ENCODE results near the gene DOCK2.

DOCK2 gene

GRCh38 chr5:170075696-170076095 is 438.6 kb downstream of the DOCK2 start:
- Histone ChIP-seq H4K8ac (ENCODE audit: low read depth, low read length) (no peak overlapping the region), H3K27me3 (ENCODE audit: control insufficient read depth in 3 of 3, insufficient read depth in 3 of 3, low read depth in 1 of 3, low read length in 3 of 3) (peaks cover 0 to 6% (median 0%) of the 10 kb centered on the region in 3 experiments), H2AFZ (ENCODE audit: low read length) (no peak overlapping the region), H3K36me3 (replicated peaks in 1 of 2; ENCODE audit: control insufficient read depth in 2 of 2, insufficient read depth in 2 of 2, low read length in 2 of 2) (no peaks in the 10 kb centered on the region), H3K9ac (ENCODE audit: low read depth, low read length, poor library complexity) (no peak overlapping the region), H2BK12ac (ENCODE audit: low read length) (no peak overlapping the region), H2BK120ac (ENCODE audit: low read depth, low read length) (no peak overlapping the region), H3K79me1 (ENCODE audit: low read depth, low read length) (no peaks in the 10 kb centered on the region), H3K27ac (replicated peaks; ENCODE audit: low read length) (no peak overlapping the region), H3K18ac (ENCODE audit: low read length) (no peak overlapping the region), H3K23ac (ENCODE audit: low read depth, low read length, poor library complexity) (no peak overlapping the region), H3K14ac (ENCODE audit: low read length) (no peak overlapping the region), H3K4ac (ENCODE audit: low read length) (no peak overlapping the region), H2AK5ac (ENCODE audit: low read depth, low read length) (no peak overlapping the region), H4K91ac (ENCODE audit: low read depth, low read length, poor library complexity) (no peak overlapping the region), H3K4me2 (ENCODE audit: insufficient read depth, low read length, poor library complexity, severe bottlenecking) (no peak overlapping the region), H2BK5ac (ENCODE audit: low read length) (no peak overlapping the region), H2BK15ac (ENCODE audit: low read length) (no peak overlapping the region), H3K4me3 (ENCODE audit: low read length in 2 of 2) (no peak overlapping the region), H3K9me3 (replicated peaks in 1 of 2; ENCODE audit: control insufficient read depth in 2 of 2, insufficient read depth in 1 of 2, low read depth in 1 of 2, low read length in 2 of 2) (no peaks in the 10 kb centered on the region), H3K4me1 (ENCODE audit: control insufficient read depth in 2 of 2, insufficient read depth in 1 of 2, low read depth in 1 of 2, low read length in 2 of 2) (no peaks in the 10 kb centered on the region)
- no CpG with 5 or more reads among the region's 7 CpGs for WGBS, 2 donors (ENCODE audit: extremely low coverage in 2 of 2, insufficient read length in 2 of 2, insufficient replicate concordance in 1 of 2)
- no peak for DNase-seq (ENCODE audit: low spot score)

- H3K4me1 ChIP-seq (ENCODE audit: control insufficient read depth in 2 of 2, insufficient read depth in 1 of 2, low read depth in 1 of 2, low read length in 2 of 2) = no peaks in the 10 kb centered on the region
- no peak overlapping the region for H2AFZ ChIP-seq (ENCODE audit: low read length)
- no peak overlapping the region for H3K4ac ChIP-seq (ENCODE audit: low read length)
- no peak overlapping the region for H3K4me3 ChIP-seq (ENCODE audit: low read length in 2 of 2)
- no peak overlapping the region for H4K91ac ChIP-seq (ENCODE audit: low read depth, low read length, poor library complexity)
- H3K14ac ChIP-seq (ENCODE audit: low read length) = no peak overlapping the region
- no peak overlapping the region for H3K27ac ChIP-seq (replicated peaks; ENCODE audit: low read length)
- no peak overlapping the region for H2BK120ac ChIP-seq (ENCODE audit: low read depth, low read length)
- H3K79me1 ChIP-seq (ENCODE audit: low read depth, low read length) = no peaks in the 10 kb centered on the region
- no peak overlapping the region for H3K4me2 ChIP-seq (ENCODE audit: insufficient read depth, low read length, poor library complexity, severe bottlenecking)
- no peak overlapping the region for H2AK5ac ChIP-seq (ENCODE audit: low read depth, low read length)
- no peak overlapping the region for H2BK12ac ChIP-seq (ENCODE audit: low read length)
- no peak for DNase-seq (ENCODE audit: low spot score)
- no CpG with 5 or more reads among the region's 1 CpG for WGBS, 2 donors (ENCODE audit: extremely low coverage in 2 of 2, insufficient read length in 2 of 2, insufficient replicate concordance in 1 of 2)
- H4K8ac ChIP-seq (ENCODE audit: low read depth, low read length) = no peak overlapping the region
- H3K36me3 ChIP-seq (replicated peaks in 1 of 2; ENCODE audit: control insufficient read depth in 2 of 2, insufficient read depth in 2 of 2, low read length in 2 of 2) = no peaks in the 10 kb centered on the region
- H2BK5ac ChIP-seq (ENCODE audit: low read length) = no peak overlapping the region
- no peaks in the 10 kb centered on the region for H3K9me3 ChIP-seq (replicated peaks in 1 of 2; ENCODE audit: control insufficient read depth in 2 of 2, insufficient read depth in 1 of 2, low read depth in 1 of 2, low read length in 2 of 2)
- H3K18ac ChIP-seq (ENCODE audit: low read length) = no peak overlapping the region
- H3K9ac ChIP-seq (ENCODE audit: low read depth, low read length, poor library complexity) = no peak overlapping the region
- no peak overlapping the region for H3K23ac ChIP-seq (ENCODE audit: low read depth, low read length, poor library complexity)
- peaks cover 0 to 6% (median 0%) of the 10 kb centered on the region in 3 experiments for H3K27me3 ChIP-seq (ENCODE audit: control insufficient read depth in 3 of 3, insufficient read depth in 3 of 3, low read depth in 1 of 3, low read length in 3 of 3)
- no peak overlapping the region for H2BK15ac ChIP-seq (ENCODE audit: low read length)
These were observed 439.1 kb downstream of the DOCK2 start for GRCh38 chr5:170076211-170076610.

- Histone ChIP-seq H2AK5ac (ENCODE audit: low read depth, low read length) (no peak overlapping the region), H3K23ac (ENCODE audit: low read depth, low read length, poor library complexity) (no peak overlapping the region), H3K9ac (ENCODE audit: low read depth, low read length, poor library complexity) (no peak overlapping the region), H3K4me3 (ENCODE audit: low read length in 2 of 2) (no peak overlapping the region), H3K4me1 (ENCODE audit: control insufficient read depth in 2 of 2, insufficient read depth in 1 of 2, low read depth in 1 of 2, low read length in 2 of 2) (no peaks in the 10 kb centered on the region), H2BK12ac (ENCODE audit: low read length) (no peak overlapping the region), H3K27ac (replicated peaks; ENCODE audit: low read length) (no peak overlapping the region), H3K14ac (ENCODE audit: low read length) (no peak overlapping the region), H3K4ac (ENCODE audit: low read length) (no peak overlapping the region), H2BK5ac (ENCODE audit: low read length) (no peak overlapping the region), H3K4me2 (ENCODE audit: insufficient read depth, low read length, poor library complexity, severe bottlenecking) (no peak overlapping the region), H4K91ac (ENCODE audit: low read depth, low read length, poor library complexity) (no peak overlapping the region), H3K36me3 (replicated peaks in 1 of 2; ENCODE audit: control insufficient read depth in 2 of 2, insufficient read depth in 2 of 2, low read length in 2 of 2) (no peaks in the 10 kb centered on the region), H3K27me3 (ENCODE audit: control insufficient read depth in 3 of 3, insufficient read depth in 3 of 3, low read depth in 1 of 3, low read length in 3 of 3) (peaks cover 0 to 6% (median 0%) of the 10 kb centered on the region in 3 experiments), H3K18ac (ENCODE audit: low read length) (no peak overlapping the region), H2BK15ac (ENCODE audit: low read length) (no peak overlapping the region), H3K9me3 (replicated peaks in 1 of 2; ENCODE audit: control insufficient read depth in 2 of 2, insufficient read depth in 1 of 2, low read depth in 1 of 2, low read length in 2 of 2) (no peaks in the 10 kb centered on the region), H2AFZ (ENCODE audit: low read length) (no peak overlapping the region), H2BK120ac (ENCODE audit: low read depth, low read length) (no peak overlapping the region), H3K79me1 (ENCODE audit: low read depth, low read length) (no peaks in the 10 kb centered on the region), H4K8ac (ENCODE audit: low read depth, low read length) (no peak overlapping the region)
- DNase-seq (ENCODE audit: low spot score) = no peak
These were observed 439.7 kb downstream of the DOCK2 start for GRCh38 chr5:170076739-170077138.

GRCh38 chr5:170077526-170077925 is 440.5 kb downstream of the DOCK2 start:
- WGBS, 2 donors (ENCODE audit: extremely low coverage in 2 of 2, insufficient read length in 2 of 2, insufficient replicate concordance in 1 of 2) = no CpG with 5 or more reads among the region's 5 CpGs
- H2BK12ac ChIP-seq (ENCODE audit: low read length) = no peak overlapping the region
- no peak overlapping the region for H2BK5ac ChIP-seq (ENCODE audit: low read length)
- no peak overlapping the region for H2AK5ac ChIP-seq (ENCODE audit: low read depth, low read length)
- H3K9ac ChIP-seq (ENCODE audit: low read depth, low read length, poor library complexity) = no peak overlapping the region
- H4K91ac ChIP-seq (ENCODE audit: low read depth, low read length, poor library complexity) = no peak overlapping the region
- H3K36me3 ChIP-seq (replicated peaks in 1 of 2; ENCODE audit: control insufficient read depth in 2 of 2, insufficient read depth in 2 of 2, low read length in 2 of 2) = no peaks in the 10 kb centered on the region
- no peaks in the 10 kb centered on the region for H3K79me1 ChIP-seq (ENCODE audit: low read depth, low read length)
- no peak overlapping the region for H3K23ac ChIP-seq (ENCODE audit: low read depth, low read length, poor library complexity)
- no peak overlapping the region for H2AFZ ChIP-seq (ENCODE audit: low read length)
- H4K8ac ChIP-seq (ENCODE audit: low read depth, low read length) = no peak overlapping the region
- no peaks in the 10 kb centered on the region for H3K9me3 ChIP-seq (replicated peaks in 1 of 2; ENCODE audit: control insufficient read depth in 2 of 2, insufficient read depth in 1 of 2, low read depth in 1 of 2, low read length in 2 of 2)
- peak overlapping the region; percentile 33 for H3K18ac ChIP-seq (ENCODE audit: low read length)
- H3K4me2 ChIP-seq (ENCODE audit: insufficient read depth, low read length, poor library complexity, severe bottlenecking) = no peak overlapping the region
- no peak for DNase-seq (ENCODE audit: low spot score)
- no peak overlapping the region for H3K27ac ChIP-seq (replicated peaks; ENCODE audit: low read length)
- H2BK15ac ChIP-seq (ENCODE audit: low read length) = no peak overlapping the region
- peaks cover 0 to 6% (median 0%) of the 10 kb centered on the region in 3 experiments for H3K27me3 ChIP-seq (ENCODE audit: control insufficient read depth in 3 of 3, insufficient read depth in 3 of 3, low read depth in 1 of 3, low read length in 3 of 3)
- H3K4me1 ChIP-seq (ENCODE audit: control insufficient read depth in 2 of 2, insufficient read depth in 1 of 2, low read depth in 1 of 2, low read length in 2 of 2) = no peaks in the 10 kb centered on the region
- no peak overlapping the region for H3K4ac ChIP-seq (ENCODE audit: low read length)
- no peak overlapping the region for H3K14ac ChIP-seq (ENCODE audit: low read length)
- no peak overlapping the region for H3K4me3 ChIP-seq (ENCODE audit: low read length in 2 of 2)
- no peak overlapping the region for H2BK120ac ChIP-seq (ENCODE audit: low read depth, low read length)

Measured in neuronal stem cell (in vitro differentiated cells).